ES-I3 (cell line): ENCODE results near the gene MACROH2A1.

ENCODE experiments used
- H3K36me3 ChIP-seq: 2 replicates; pipeline ENCODE4 v1.6.1; 2013; ENCODE audit warnings: mild to moderate bottlenecking, low read length, control low read depth, moderate library complexity; ENCODE audit not compliant: insufficient read depth
- H3K4me1 ChIP-seq: 2 replicates; pipeline ENCODE4 v1.6.1; 2013; ENCODE audit warnings: mild to moderate bottlenecking, control low read depth, low read length; ENCODE audit not compliant: insufficient read depth
- H3K9ac ChIP-seq: 2 replicates; pipeline ENCODE4 v1.6.1; 2013; ENCODE audit warnings: low read depth, mild to moderate bottlenecking, low read length, moderate library complexity
- H3K9me3 ChIP-seq: 2 replicates; pipeline ENCODE4 v1.6.1; 2013; ENCODE audit warnings: mild to moderate bottlenecking, low read length, moderate library complexity; ENCODE audit not compliant: control insufficient read depth, insufficient read depth

MACROH2A1 gene

GRCh38 chr5:135313405-135313804 lies 85.6 kb downstream of the MACROH2A1 start:
- no peaks in the 10 kb centered on the region for H3K36me3 ChIP-seq
- H3K4me1 ChIP-seq, result peaks cover 5% of the 10 kb centered on the region; the same call in 1 of the 2 replicates
- no peaks in the 10 kb centered on the region; the same call in 1 of the 2 replicates for H3K9me3 ChIP-seq
- no peak overlapping the region for H3K9ac ChIP-seq

- Histone ChIP-seq H3K36me3 (no peaks in the 10 kb centered on the region), H3K9ac (no peak overlapping the region), H3K9me3 (no peaks in the 10 kb centered on the region; the same call in 1 of the 2 replicates), H3K4me1 (peaks cover 5% of the 10 kb centered on the region; the same call in 1 of the 2 replicates)
Measured at GRCh38 chr5:135312255-135312935, 86.6 kb downstream of the MACROH2A1 start.

GRCh38 chr5:135310328-135310989 lies 88.6 kb downstream of the MACROH2A1 start:
- Histone ChIP-seq H3K36me3 (no peaks in the 10 kb centered on the region), H3K9me3 (no peaks in the 10 kb centered on the region; the same call in 1 of the 2 replicates), H3K9ac (no peak overlapping the region), H3K4me1 (peaks cover 5% of the 10 kb centered on the region; the same call in 1 of the 2 replicates)

- Histone ChIP-seq H3K4me1 (peaks cover 5% of the 10 kb centered on the region; the same call in 1 of the 2 replicates), H3K9ac (no peak overlapping the region), H3K36me3 (no peaks in the 10 kb centered on the region), H3K9me3 (no peaks in the 10 kb centered on the region; the same call in 1 of the 2 replicates)
Measured at GRCh38 chr5:135309391-135310327, 89.4 kb downstream of the MACROH2A1 start.

GRCh38 chr5:135308752-135309151 lies 90.3 kb downstream of the MACROH2A1 start:
- Histone ChIP-seq H3K9ac (no peak overlapping the region), H3K4me1 (peaks cover 5% of the 10 kb centered on the region; the same call in 1 of the 2 replicates), H3K9me3 (no peaks in the 10 kb centered on the region; the same call in 1 of the 2 replicates), H3K36me3 (no peaks in the 10 kb centered on the region)

- no peaks in the 10 kb centered on the region; the same call in 1 of the 2 replicates for H3K9me3 ChIP-seq
- no peaks in the 10 kb centered on the region for H3K36me3 ChIP-seq
- no peak overlapping the region for H3K9ac ChIP-seq
- H3K4me1 ChIP-seq, result peaks cover 5% of the 10 kb centered on the region; the same call in 1 of the 2 replicates
Measured at GRCh38 chr5:135308245-135308644, 90.8 kb downstream of the MACROH2A1 start.

- no peaks in the 10 kb centered on the region; the same call in 1 of the 2 replicates for H3K9me3 ChIP-seq
- peaks cover 5% of the 10 kb centered on the region; the same call in 1 of the 2 replicates for H3K4me1 ChIP-seq
- no peak overlapping the region for H3K9ac ChIP-seq
- H3K36me3 ChIP-seq, result no peaks in the 10 kb centered on the region
Measured at GRCh38 chr5:135307143-135307903, 91.7 kb downstream of the MACROH2A1 start.

GRCh38 chr5:135306557-135306956 lies 92.5 kb downstream of the MACROH2A1 start:
- no peak overlapping the region for H3K9ac ChIP-seq
- peaks cover 5% of the 10 kb centered on the region; the same call in 1 of the 2 replicates for H3K4me1 ChIP-seq
- H3K36me3 ChIP-seq, result no peaks in the 10 kb centered on the region
- H3K9me3 ChIP-seq, result no peaks in the 10 kb centered on the region; the same call in 1 of the 2 replicates

GRCh38 chr5:135304352-135305221 lies 94.4 kb downstream of the MACROH2A1 start:
- H3K36me3 ChIP-seq, result no peaks in the 10 kb centered on the region
- no peaks in the 10 kb centered on the region for H3K9me3 ChIP-seq
- H3K4me1 ChIP-seq, result peaks cover 5% of the 10 kb centered on the region; the same call in 1 of the 2 replicates
- no peak overlapping the region for H3K9ac ChIP-seq

- H3K36me3 ChIP-seq, result no peaks in the 10 kb centered on the region
- H3K9ac ChIP-seq, result no peak overlapping the region
- H3K9me3 ChIP-seq, result no peaks in the 10 kb centered on the region
- H3K4me1 ChIP-seq, result peaks cover 2% of the 10 kb centered on the region; the same call in 1 of the 2 replicates
Measured at GRCh38 chr5:135303582-135304173, 95.4 kb downstream of the MACROH2A1 start.

GRCh38 chr5:135296900-135297816 lies 101.9 kb downstream of the MACROH2A1 start:
- H3K9ac ChIP-seq, result no peak overlapping the region
- no peaks in the 10 kb centered on the region for H3K4me1 ChIP-seq
- no peaks in the 10 kb centered on the region for H3K36me3 ChIP-seq
- H3K9me3 ChIP-seq, result no peaks in the 10 kb centered on the region

- Histone ChIP-seq H3K36me3 (no peaks in the 10 kb centered on the region), H3K9me3 (no peaks in the 10 kb centered on the region), H3K4me1 (no peaks in the 10 kb centered on the region), H3K9ac (no peak overlapping the region)
Measured at GRCh38 chr5:135295852-135296251, 103.2 kb downstream of the MACROH2A1 start.
